ENCODE data around the gene GNA12. TPM values are rescaled to one million over a fixed set of nuclear protein-coding genes. Genes with fewer than 3 reads are reported as not detected.

The GNA12 gene
- total RNA-seq, 1 experiment from 2014 or later: 63.8 TPM

DNA sequence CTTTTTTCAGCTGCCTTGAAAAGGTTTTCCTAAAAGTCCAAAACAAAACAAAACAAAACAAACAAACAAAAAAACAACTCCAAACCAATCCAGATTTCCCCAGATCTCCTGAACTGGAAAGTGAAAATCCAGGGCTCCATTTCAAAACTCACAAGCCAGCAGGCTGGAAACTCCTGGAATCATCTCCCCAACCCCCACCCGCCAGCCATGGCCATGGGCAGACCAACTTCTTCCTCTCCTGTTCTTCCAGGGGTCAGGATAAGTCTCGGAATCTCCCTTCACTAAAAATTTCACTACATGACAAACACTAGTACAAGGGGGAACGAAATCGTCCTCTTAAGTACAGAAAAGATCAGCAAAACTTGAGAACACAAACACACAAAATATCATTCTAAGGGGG, 40.4 kb downstream of the GNA12 start:
- intact Hi-C loops (cut with micrococcal nuclease; ENCODE audit: unreplicated experiment): loop anchor here (1.0 to 5.0 kb wide), 3 partner anchors 26 to 45 kb away; partner anchors contain the start of gene GNA12

DNA sequence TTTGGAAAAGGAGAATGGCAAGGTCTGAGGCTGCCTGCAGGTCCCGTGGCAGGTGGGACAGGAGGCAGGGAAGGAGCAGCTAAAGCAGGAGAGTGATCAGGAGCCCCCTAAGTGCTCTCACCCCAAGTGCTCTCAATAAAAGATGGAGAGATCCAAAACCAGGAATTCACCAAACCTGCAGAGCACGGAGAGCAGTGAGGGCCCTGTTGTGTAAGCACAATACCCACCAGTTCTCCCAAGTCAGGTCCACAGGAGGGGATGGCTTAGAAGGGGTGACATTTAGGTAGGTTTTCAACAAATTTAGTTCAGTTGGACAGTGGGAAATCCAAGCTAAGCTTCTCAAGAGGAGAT, 40.8 kb downstream of the GNA12 start:
- no peak for DNase-seq
- Histone ChIP-seq H3K36me3 (ENCODE audit: control insufficient read depth, insufficient read depth, low read length) (no peaks in the 10 kb centered on the region), H3K27me3 (replicated peaks; ENCODE audit: control insufficient read depth, insufficient read depth, low read length) (no peaks in the 10 kb centered on the region), H3K9me3 (no peaks in the 10 kb centered on the region), H3K4me3 (ENCODE audit: low read depth, low read length) (peak overlapping the region; percentile 16), H3K4me1 (peaks cover 55% of the 10 kb centered on the region)
- ChIA-PET CTCF (interaction anchor here (0.6 kb wide), 2 partner anchors 12 to 43 kb away, joined by 3 to 8 read pairs; no protein-coding TSS in a partner anchor), POLR2A (interaction anchor here (0.6 kb wide), 1 partner anchor 88 kb away, joined by 3 read pairs; no protein-coding TSS in a partner anchor)
- Mint-ChIP-seq H3K4me1 (ENCODE audit: low read depth, unreplicated experiment) (peaks cover 54% of the 10 kb centered on the region), H3K9me3 (ENCODE audit: unreplicated experiment) (no peaks in the 10 kb centered on the region), H3K27me3 (ENCODE audit: insufficient read depth, unreplicated experiment) (no peaks in the 10 kb centered on the region), H3K4me3 (ENCODE audit: unreplicated experiment) (peak overlapping the region; percentile 84), H3K36me3 (ENCODE audit: insufficient read depth, unreplicated experiment) (peaks cover 11% of the 10 kb centered on the region), H3K27ac (ENCODE audit: unreplicated experiment) (peak overlapping the region; percentile 96)
- BruUV-seq (replicated peaks): no TSS peak
- TF ChIP-seq, protein P1, sequence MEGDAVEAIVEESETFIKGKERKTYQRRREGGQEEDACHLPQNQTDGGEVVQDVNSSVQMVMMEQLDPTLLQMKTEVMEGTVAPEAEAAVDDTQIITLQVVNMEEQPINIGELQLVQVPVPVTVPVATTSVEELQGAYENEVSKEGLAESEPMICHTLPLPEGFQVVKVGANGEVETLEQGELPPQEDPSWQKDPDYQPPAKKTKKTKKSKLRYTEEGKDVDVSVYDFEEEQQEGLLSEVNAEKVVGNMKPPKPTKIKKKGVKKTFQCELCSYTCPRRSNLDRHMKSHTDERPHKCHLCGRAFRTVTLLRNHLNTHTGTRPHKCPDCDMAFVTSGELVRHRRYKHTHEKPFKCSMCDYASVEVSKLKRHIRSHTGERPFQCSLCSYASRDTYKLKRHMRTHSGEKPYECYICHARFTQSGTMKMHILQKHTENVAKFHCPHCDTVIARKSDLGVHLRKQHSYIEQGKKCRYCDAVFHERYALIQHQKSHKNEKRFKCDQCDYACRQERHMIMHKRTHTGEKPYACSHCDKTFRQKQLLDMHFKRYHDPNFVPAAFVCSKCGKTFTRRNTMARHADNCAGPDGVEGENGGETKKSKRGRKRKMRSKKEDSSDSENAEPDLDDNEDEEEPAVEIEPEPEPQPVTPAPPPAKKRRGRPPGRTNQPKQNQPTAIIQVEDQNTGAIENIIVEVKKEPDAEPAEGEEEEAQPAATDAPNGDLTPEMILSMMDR (IDR thresholded peaks at IDR 0.05; ENCODE audit: insufficient read depth in 1 of 2, low read depth in 1 of 2, low read length in 1 of 2, severe bottlenecking in 1 of 2, unreplicated experiment in 1 of 2): no peak
- intact Hi-C loops (cut with micrococcal nuclease; ENCODE audit: unreplicated experiment): loop anchor here (5.0 kb wide), 1 partner anchor 39 kb away; the partner anchor contains the start of gene GNA12

More for the DNA sequence above, 40.4 kb downstream of the GNA12 start:
- peaks cover 11% of the 10 kb centered on the region for H3K36me3 Mint-ChIP-seq (ENCODE audit: insufficient read depth, unreplicated experiment)
- Histone ChIP-seq H3K4me3 (ENCODE audit: low read depth, low read length) (no peak overlapping the region), H3K27me3 (replicated peaks; ENCODE audit: control insufficient read depth, insufficient read depth, low read length) (no peaks in the 10 kb centered on the region), H3K4me1 (peaks cover 55% of the 10 kb centered on the region), H3K9me3 (no peaks in the 10 kb centered on the region), H3K36me3 (ENCODE audit: control insufficient read depth, insufficient read depth, low read length) (no peaks in the 10 kb centered on the region)
- H3K4me1 Mint-ChIP-seq (ENCODE audit: low read depth, unreplicated experiment): peaks cover 59% of the 10 kb centered on the region
- H3K27me3 Mint-ChIP-seq (ENCODE audit: insufficient read depth, unreplicated experiment): no peaks in the 10 kb centered on the region
- H3K9me3 Mint-ChIP-seq (ENCODE audit: unreplicated experiment): no peaks in the 10 kb centered on the region
- ChIA-PET CTCF (interaction anchor here (0.6 kb wide), 2 partner anchors 11 to 43 kb away, joined by 3 to 8 read pairs; no protein-coding TSS in a partner anchor), POLR2A (interaction anchor here (0.6 kb wide), 1 partner anchor 1075 kb away, joined by 3 read pairs; no protein-coding TSS in a partner anchor)
- BruUV-seq (replicated peaks): no TSS peak
- peak overlapping the region; percentile 84 for H3K4me3 Mint-ChIP-seq (ENCODE audit: unreplicated experiment)
- no peak for DNase-seq
- H3K27ac Mint-ChIP-seq (ENCODE audit: unreplicated experiment): peak overlapping the region; percentile 96
- TF ChIP-seq, protein P1 (IDR thresholded peaks at IDR 0.05; ENCODE audit: insufficient read depth in 1 of 2, low read depth in 1 of 2, low read length in 1 of 2, severe bottlenecking in 1 of 2, unreplicated experiment in 1 of 2): no peak

DNA sequence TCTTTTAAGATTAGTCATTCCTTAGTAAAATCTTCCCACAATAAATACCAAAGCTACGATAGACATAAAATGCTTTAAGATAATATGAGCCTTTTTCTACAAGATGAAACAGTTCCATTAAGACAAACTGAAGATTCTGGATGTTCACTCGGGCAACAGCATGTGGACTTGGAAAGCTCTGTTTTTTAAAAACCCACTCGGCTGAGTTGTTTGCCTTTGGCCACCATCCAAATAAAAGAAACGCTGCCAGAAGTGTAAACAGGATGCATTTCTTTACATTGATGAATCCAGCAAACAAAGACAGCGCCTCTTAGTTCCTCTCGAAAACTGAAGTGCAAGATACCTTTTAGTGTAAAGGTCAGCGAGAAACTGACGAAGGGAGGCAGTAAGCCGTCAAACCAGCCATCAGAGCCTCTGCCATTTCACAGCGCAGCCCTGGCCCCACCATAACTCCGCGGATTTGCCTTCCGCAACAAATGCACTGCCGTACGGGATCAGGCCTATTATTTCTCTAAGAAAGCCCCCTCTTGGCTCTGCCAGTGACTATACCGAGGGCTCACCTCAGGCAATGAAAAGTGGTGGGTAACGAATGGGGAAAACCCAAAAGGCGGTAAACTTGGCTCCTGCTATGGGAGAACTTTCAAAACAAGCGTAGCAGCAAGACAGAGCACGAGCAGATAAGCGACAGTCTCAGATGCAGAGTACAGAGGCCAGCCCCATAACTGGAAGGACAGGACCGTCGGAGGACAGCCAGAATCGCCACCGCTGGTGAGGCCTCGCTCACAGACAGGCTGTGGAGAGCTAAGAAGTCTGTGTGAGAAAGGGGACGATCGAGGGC, 41.4 kb downstream of the GNA12 start:
- Mint-ChIP-seq H3K4me3 (ENCODE audit: unreplicated experiment) (peak overlapping the region; percentile 84), H3K4me1 (ENCODE audit: low read depth, unreplicated experiment) (peaks cover 51% of the 10 kb centered on the region), H3K36me3 (ENCODE audit: insufficient read depth, unreplicated experiment) (peaks cover 11% of the 10 kb centered on the region), H3K27me3 (ENCODE audit: insufficient read depth, unreplicated experiment) (no peaks in the 10 kb centered on the region), H3K27ac (ENCODE audit: unreplicated experiment) (peak overlapping the region; percentile 96), H3K9me3 (ENCODE audit: unreplicated experiment) (no peaks in the 10 kb centered on the region)
- no TSS peak for BruUV-seq (replicated peaks)
- Histone ChIP-seq H3K27me3 (replicated peaks; ENCODE audit: control insufficient read depth, insufficient read depth, low read length) (no peaks in the 10 kb centered on the region), H3K4me3 (ENCODE audit: low read depth, low read length) (peak overlapping the region; percentile 16), H3K4me1 (peaks cover 55% of the 10 kb centered on the region), H3K9me3 (no peaks in the 10 kb centered on the region), H3K36me3 (ENCODE audit: control insufficient read depth, insufficient read depth, low read length) (no peaks in the 10 kb centered on the region)
- POLR2A ChIA-PET: interaction anchor here (0.6 kb wide), 1 partner anchor 87 kb away, joined by 3 read pairs; no protein-coding TSS in a partner anchor
- CTCF ChIA-PET: interaction anchor here (0.6 kb wide), 4 partner anchors 12 to 114 kb away, joined by 3 to 11 read pairs (median 6); no protein-coding TSS in a partner anchor
- TF ChIP-seq, protein P1 (IDR thresholded peaks at IDR 0.05; ENCODE audit: insufficient read depth in 1 of 2, low read depth in 1 of 2, low read length in 1 of 2, severe bottlenecking in 1 of 2, unreplicated experiment in 1 of 2): no peak
- DNase-seq: peak; percentile 63 to 64
- intact Hi-C loops (cut with micrococcal nuclease; ENCODE audit: unreplicated experiment): loop anchor here (5.0 kb wide), 1 partner anchor 40 kb away; the partner anchor contains the start of gene GNA12
